GM18519 (cell line): ENCODE data around the gene SLC1A2.

Source experiments
- ATAC-seq: cut with Tn5 transposase; IDR thresholded peaks from one replicate; pipeline ENCODE4 v1.9.1; 2021; ENCODE audit warnings: mild to moderate bottlenecking, moderate library complexity; ENCODE audit not compliant: unreplicated experiment, low FRiP score

Gene SLC1A2

DNA sequence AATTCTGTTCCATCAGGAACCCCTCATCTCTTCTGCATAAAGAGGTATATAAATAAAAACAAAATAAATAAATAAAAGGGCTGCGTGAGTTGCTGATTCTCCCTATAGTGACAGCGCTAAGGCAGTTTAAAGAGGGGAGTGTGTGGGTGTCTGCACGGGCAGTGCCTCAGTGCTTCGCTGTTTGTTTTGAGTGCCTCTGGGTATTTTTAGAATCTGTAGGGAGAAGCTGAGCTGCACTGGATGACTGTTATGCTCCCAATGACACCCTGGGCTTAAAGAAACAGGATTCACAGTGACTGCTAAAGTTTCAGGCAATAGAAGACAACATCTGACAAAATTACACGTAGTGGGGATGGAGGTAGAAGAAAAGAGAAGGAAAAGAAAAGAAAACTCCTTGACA lies 38.8 kb downstream of the SLC1A2 start:
- no peak for ATAC-seq

DNA sequence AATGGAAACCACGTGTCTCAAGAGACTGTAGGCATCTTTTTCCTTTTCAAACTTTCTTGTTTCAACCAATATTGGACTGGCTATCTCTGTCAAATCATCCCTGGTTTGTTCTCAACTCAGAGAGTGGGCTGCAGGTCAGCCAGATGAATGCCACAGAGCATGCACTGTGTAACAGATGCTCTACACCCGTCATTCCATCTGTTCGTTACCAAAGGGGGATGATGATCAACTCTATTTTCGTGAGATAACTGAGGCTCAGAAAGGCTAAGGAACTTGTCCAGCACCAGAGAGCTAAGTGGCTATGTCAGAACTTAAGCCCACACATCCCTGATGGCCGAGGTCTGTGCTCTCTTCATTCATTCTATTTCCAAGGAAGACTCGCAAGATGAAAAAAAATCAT lies 42.1 kb downstream of the SLC1A2 start:
- ATAC-seq: no peak

DNA sequence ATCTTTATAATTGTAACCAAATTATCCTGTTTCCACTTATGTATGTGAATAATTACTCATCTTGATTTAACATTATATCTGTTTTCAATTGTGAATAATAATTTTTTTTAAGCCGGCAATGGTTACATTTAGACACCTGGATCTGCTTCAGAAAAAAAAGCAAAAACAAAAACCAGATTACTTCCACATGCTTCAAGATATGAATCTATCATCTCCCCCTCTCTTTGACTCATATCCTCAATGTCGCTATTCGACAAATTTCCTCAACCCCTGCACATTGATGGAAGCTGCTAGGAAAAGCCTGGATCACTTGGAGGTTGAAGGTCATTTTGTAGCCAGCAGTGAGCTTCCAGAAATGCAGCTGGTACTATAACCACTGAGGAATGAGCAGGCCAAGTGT lies 42.7 kb downstream of the SLC1A2 start:
- ATAC-seq: no peak

DNA sequence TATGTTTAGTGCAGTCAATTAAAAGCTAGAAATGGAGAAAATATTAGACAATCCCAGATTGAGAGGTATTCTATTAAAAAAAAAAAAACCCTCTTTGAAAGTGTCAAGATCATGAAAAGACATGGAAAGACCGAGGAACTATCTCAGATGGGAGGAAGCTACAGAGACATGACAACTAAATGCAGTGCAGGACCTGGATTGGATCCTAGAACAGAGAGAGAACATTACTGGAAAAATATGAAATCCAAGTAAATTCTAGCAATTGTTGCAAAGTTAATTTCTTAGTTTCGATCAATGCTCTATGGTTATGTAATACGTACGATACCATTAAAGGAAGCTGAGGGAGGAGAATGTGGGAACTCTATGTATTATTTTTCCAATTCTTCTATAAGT lies 43.2 kb downstream of the SLC1A2 start:
- ATAC-seq: no peak

DNA sequence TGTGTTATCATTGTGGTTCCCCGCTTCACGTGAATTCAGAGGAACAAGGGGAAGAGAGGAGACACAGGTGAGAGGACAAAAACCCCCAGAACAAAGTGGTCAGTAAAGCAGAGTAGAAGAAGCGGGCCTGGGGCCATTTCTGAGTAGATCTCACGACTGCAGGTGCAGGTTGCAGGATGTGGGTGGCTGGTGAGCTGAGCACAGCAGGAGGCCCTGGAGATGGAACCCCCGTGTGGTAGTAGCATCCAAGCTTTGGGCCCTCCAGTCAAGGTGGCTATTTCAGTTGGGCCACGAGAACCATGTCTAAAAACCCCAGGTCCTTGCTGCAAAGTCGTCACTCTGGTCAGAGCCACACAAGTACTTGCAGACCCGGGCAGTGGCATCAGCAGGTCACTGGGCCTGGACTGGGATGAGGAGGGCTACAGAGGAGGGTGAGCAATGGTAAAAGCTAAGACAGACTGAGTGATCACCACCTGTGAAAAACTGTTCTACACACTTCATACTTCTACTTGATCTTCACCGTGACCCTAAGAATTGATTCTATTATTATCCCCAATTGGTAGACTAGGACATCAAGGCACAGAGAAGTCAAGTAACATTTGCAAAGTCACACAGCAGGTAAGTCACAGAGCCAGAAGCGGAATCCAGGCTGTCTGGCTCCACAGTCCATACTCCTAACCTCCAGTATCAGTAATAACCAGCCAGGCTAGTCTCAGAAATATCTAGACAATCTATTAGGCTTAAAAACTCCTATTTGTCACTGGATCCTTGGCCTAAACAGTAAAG lies 43.8 kb downstream of the SLC1A2 start:
- no peak for ATAC-seq

DNA sequence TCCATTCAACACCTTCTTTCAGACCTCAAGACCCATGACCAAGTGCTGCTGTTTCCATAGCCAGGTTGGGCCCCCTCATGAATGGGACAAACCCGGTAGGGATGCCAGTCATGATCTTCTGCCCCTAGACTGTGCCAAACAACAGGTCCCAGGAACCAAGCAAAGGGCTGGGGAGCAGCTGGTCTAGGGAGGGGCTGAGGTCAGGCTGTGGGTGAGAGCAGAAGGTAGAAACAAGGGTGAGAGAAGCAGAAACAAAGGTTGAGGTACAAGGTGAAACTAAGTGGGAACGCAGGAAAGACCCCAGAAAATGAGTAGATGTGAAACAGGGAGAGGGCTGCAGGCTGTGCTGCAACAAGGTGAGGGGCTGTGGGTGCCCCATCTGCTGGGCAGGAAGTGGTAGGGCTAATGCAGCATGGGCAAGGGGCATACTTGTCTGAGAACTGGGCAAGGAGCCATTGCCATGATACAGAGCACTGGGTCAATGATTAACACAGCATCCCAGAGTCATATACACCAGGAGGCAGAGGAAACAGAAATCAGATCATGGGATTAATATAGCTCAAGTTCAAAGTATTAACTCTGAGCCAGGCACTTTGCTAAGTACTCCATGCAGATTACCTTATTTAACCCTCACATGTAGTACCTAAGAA lies 45.9 kb downstream of the SLC1A2 start:
- no peak for ATAC-seq

DNA sequence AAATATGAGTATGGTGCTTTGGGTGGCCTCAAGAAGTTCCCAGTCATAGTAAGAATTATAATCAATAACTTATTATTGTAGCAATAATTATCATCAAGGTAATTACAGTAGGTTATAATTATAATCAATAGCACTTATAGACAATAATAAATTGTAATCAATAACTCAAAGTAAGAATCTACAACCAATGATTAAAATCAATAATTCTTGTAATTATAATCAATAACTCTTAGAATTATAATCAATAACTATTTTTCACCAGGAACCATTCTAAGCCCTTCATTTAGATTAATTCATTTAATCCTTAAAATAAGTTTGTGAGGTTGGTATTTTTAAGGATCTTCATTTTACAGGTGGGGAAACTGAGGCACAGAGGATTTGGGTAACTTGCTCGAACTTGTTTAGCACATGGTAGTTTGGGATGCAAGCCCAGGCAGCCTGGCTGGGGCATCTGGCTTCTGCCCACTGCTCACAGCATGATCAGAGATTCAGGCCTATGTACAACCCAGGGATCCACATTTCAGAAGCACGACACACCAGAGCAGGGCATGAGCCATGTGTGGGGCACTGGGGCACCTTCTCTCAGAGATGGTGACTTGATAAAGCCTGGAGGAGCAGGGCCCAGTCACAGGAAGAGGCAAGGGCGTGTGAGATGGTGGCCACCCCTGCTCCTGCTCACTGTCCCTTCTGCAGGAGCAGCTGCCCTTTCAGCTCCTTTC lies 46.6 kb downstream of the SLC1A2 start:
- ATAC-seq: no peak

DNA sequence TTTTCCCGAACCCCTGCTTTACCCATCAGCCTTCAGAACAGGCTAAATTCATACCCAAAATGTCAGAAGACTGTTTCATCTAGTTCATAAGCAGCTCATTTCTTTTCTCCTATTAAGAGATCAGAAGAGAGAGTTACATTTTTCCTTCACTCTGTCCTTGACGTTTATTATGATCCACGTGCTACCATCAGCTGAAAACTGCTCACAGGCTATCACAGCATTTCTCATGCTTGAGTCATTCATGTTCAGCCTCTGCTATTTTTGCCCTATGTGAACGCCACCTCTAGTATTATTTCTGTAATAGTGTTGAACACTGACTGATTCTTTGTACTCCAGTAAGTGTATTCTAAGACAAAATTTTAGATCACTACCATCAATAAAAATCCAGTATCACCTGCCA lies 51.9 kb downstream of the SLC1A2 start:
- no peak for ATAC-seq

DNA sequence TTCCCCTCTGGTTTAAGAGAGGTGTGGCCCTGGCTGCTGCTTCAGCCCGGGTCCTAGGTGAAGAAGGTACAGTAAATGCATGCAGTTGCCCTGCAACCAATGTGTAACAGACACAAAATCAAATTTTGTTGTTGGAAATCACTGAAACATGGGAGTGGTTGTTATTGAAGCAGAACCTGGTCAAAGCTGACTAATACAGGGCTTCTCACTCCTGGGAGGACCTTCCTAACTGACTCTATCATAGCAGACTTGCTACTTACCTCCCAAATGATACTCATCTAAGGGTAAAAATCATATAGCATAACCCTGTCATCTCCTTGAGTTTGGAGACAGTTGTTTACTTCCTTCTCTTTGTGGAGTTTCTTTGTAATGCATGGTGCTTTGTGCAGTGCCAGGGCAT lies 52.6 kb downstream of the SLC1A2 start:
- no peak for ATAC-seq

DNA sequence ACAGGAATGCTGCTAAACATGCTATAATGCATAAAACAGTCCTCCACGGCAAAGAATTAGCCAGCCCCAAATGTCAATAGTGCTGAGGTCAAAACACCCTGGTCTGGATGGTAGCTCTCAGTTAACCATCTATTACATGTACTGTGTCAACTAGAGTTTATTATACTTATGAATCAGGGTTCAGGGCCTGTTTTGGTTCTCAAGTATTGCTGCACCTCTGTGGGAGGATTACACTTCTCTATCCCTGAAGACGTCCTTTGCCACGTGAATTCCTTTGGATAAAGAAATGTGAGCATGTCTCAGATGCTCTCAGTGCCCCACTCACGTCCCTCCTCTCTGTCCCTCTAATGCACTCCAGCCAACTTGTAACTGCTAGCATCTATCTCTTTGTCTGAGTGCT lies 53.4 kb downstream of the SLC1A2 start:
- no peak for ATAC-seq

DNA sequence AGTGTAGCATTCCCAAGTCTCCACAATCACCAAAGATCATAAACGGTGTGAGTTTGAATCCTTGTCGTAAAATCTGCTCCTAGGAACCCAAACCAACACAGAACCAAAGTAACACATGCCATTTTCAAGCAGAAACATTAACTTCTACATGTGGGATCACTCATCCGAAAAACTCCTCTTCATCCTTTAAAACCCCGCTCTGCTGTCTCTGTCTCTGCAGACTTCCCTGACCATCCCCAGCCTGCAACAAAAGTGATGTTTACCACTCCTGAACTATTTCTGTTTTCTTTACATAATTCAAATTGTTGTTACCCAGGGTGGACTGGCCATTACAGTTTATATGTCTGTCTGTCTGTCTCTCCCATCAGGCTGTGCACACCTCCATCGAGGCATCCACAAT lies 54.0 kb downstream of the SLC1A2 start:
- ATAC-seq: no peak

DNA sequence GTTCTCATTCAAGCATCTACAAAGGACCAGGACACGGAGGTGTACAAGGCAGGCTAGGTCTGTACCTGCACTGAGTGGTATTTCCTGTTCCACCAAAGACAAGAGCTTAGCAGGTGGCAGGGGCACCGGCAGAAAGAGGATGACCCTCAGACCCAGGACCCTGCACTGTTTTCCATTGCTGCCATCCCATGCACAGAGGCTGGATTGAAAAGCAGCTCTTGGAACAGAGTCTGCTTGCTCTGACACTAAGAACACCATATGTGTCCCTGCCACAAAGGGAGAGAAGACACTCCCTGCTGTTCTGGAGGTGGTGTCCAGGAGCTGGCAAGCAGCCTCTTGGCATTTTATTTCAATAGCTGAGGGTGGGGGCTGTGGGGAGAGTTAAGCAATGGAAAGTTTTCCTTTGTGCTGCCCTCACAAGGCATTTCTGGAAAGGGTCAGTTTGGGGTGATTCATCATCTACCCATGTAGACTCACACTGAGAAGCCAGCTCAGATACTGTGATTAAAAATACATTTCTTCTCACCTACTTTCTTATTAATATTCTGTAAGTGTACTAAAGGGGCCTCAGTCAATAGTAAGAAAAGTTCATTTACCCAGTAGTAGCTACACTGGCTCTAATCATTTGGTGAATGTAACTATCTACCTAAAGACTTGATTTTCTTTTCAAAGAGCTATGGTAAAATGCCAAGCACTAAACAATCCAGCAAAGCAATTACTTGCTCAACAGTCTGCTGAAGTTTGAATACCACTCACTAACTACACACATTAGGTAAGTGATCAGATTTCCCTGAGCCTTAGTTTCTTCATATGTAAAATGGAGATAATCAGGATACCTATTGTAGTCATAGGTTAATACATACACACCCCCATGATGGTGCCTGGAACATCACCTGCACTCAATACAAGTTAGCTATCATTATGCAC lies 55.2 kb downstream of the SLC1A2 start:
- no peak for ATAC-seq

DNA sequence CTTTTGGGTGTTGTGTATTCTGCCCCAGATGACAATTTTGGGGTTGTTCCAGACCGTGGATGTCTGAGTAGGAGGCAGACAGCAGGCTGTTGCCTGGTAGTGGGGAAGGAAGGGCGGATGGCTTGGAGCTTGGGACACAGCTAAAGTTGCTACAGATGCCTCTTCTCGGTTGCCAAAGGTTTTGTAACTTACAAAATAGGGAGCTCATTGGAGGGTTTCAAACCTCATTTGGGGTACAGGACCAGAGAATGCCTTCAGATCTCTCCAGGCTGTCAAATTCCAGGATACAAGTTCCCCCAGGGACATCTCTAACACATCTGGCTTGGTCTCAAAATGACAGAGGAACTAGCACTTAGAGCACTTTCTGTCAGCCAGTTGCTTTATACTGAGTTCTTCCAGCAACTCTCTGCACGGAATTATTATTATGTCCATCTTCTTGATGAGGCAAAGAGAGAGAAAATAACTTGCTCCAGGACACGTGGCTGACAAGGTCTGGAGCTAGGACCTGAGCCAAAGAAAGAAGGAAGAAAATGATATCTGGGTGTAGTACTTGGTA lies 56.0 kb downstream of the SLC1A2 start:
- ATAC-seq: no peak

DNA sequence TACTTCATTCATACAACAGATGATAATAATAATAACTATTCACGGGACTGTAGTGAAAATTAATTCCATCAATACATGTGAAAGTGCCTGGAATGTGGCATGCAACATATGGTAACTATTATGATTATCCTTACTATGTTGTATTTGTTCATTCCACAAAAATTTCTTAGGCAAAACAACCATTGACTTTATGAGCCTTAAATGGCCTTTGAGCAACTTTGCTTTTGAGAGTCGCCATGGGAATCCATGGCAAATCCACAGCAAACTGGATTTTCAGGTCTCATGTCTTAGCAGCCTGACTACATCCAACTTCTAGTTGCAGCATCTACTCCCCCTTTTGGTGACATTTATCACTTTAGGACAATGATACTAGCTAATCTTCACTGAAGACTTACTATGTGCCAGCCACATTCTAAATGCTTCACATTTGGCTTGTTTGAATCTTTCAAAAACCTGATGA lies 56.8 kb downstream of the SLC1A2 start:
- ATAC-seq: no peak

DNA sequence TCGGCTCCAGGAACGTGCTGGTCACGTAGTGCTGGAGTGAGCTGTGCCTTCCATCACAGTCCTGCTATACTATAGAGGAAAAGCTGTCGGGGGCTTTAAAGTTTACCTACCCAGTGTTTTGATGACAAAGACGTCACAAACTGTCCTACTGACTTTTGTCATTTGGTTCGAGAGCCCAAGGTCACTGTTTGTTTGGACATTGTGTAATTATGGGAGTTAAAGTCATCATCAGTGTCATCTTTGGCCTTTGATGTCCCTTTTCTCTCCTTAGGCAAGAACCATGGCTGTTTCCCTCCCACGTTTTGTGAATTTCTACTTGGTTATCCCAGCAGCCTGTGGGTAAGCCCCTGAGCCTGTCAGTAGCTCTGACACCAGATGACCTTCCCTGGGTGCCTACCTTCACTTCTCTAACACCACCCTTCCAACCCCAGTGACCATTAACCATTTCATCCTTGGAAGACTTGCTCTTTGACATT lies 59.3 kb downstream of the SLC1A2 start:
- ATAC-seq: no peak

DNA sequence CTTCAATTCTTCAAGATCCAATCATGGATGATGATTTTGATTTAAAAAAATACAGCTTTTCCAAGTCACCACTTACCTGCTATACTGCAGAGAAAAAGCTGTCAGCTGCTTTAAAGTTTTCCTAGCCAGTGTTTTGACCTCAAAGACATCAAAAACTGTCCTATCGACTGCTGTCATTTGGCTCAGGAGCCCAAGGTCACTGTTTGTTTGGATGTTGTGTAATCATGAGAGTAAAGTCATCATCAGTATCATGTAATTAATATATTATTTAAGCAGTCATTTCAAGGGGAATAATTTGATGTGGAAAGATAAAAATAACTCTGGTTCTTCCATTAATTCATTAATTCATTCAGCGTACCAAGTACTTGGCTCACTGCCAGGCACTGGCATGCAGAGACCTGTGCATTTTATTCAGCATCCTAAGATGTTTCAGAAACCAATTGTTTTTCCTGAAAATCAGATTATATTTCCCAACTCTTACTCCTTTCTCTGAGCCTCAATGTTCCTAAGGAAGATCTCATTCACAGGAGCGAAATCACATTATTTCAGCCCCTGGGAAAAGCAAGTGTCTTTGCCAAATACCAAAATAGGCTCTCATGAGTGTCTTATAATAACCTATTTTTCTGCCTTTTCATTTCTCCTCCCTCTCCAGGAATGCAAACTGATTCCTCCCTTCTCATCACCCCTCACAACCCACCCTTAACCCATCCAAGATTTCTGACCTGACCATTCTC lies 59.9 kb downstream of the SLC1A2 start:
- ATAC-seq: no peak

DNA sequence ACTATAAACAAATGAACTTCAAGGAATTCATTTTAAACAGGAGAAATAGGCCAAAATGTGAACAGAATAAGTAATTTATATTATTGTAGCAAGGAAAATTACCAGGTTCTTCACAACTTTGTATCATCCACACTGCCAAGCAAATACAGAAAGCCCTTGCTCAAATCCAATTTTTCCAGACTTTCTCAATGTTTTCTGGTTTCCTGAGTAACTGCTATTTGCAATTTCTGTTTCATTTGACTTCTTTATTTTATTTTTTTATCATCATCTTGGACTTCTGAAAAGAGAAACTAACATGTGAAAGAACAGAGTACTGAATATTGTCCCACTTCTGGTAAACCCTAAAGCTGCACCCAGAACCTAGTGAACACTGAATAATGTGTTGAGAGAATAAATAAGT lies 61.0 kb downstream of the SLC1A2 start:
- ATAC-seq: no peak

DNA sequence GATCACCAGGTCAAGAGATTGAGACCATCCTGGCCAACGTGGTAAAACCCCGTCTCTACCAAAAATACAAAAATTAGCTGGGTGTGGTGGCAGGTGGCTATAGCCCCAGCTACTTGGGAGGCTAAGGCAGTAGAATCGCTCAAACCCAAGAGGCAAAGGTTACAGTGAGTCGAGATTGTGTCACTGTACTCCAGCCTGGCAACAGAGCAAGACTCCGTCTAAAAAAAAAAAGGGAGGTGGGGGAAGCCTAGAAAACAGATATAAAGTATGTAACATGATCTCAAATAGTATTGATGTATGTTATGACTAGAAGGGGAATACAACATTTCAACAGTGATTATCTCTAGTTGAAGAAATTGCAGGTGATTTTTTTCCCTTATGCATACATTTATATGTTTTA lies 61.4 kb downstream of the SLC1A2 start:
- no peak for ATAC-seq

DNA sequence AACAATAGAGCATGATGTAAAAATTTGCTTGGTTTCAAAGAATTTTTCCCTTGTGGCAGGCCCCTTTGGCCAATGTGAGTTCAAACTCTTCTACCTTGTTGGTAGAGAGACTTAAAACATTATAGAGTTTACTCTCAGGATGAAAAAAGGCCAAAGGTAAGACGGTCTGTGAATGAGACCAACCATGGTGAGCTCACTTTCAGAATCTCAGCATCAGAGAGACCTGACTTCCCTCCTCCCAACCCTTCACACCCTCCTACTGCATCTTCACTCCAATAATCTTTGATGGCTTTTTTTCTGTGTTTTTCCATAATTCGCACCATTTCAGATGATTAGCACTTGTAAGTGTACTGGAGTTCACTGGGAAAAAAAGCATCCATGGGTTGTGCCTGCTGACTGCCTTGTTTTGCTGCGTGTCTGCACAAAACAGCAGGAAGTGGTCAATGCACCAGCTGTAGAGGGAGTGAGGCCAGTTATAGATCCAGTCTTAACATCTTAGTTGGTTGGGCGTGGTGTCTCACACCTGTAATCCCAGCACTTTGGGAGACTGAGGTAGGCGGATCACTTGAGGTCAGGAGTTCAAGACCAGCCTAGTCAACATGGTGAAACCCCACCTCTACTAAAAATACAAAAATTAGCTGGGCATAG lies 64.1 kb downstream of the SLC1A2 start:
- ATAC-seq: no peak
